GM12878 (cell line): Measurements from ENCODE around the gene MCMBP. TPM values are rescaled to one million over a fixed set of nuclear protein-coding genes. Genes with fewer than 3 reads are reported as not detected.

ENCODE experiments used
- ATF3 ChIP-seq: IDR thresholded peaks from 2 replicates; pipeline ENCODE4 v1.6.1; 2011; ENCODE audit warnings: low read depth, mild to moderate bottlenecking, low read length, moderate library complexity, borderline replicate concordance; ENCODE audit errors: extremely low read depth
- E2F8 ChIP-seq: fragments of 450-650 bp; IDR thresholded peaks from 2 replicates; pipeline ENCODE4 v1.6.1; 2018; ENCODE audit warnings: mild to moderate bottlenecking, low read depth, moderate library complexity; ENCODE audit not compliant: partially characterized antibody
- ETV6 ChIP-seq, 2 experiments: fragments of 450-650 bp in 1 of 2; IDR thresholded peaks in 1 of 2; conservative IDR thresholded peaks in 1 of 2; 2 replicates each; pipeline ENCODE4 v1.6.1; 2014; ENCODE audit warnings: antibody characterized with exemption in 1 of 2, borderline replicate concordance in 1 of 2, low read depth in 1 of 2, mild to moderate bottlenecking in 1 of 2, moderate library complexity in 1 of 2
- HSF1 ChIP-seq: fragments of 150-350 bp; IDR thresholded peaks from 2 replicates; pipeline ENCODE4 v1.6.1; 2014; ENCODE audit warnings: mild to moderate bottlenecking, low read depth, low read length
- IRF4 ChIP-seq: IDR thresholded peaks from 2 replicates; pipeline ENCODE4 v1.6.1; 2011; ENCODE audit warnings: low read depth, low read length
- MXI1 ChIP-seq: fragments of 150-350 bp; IDR thresholded peaks from 2 replicates; pipeline ENCODE4 v1.6.1; 2011; ENCODE audit warnings: low read depth, mild to moderate bottlenecking, inconsistent platforms, low read length, improper control_type of control experiment
- REST ChIP-seq: IDR thresholded peaks from 2 replicates; pipeline ENCODE4 v1.6.1; 2012; ENCODE audit warnings: mild to moderate bottlenecking, low read depth, low read length
- TCF3 ChIP-seq: IDR thresholded peaks from 2 replicates; pipeline ENCODE4 v1.6.1; 2012; ENCODE audit warnings: low read depth, mild to moderate bottlenecking, low read length, borderline replicate concordance; ENCODE audit not compliant: insufficient read depth
- TCF7 ChIP-seq: IDR thresholded peaks from 2 replicates; pipeline ENCODE4 v1.6.1; 2014; ENCODE audit warnings: antibody characterized with exemption, borderline replicate concordance
- ZBTB40 ChIP-seq: fragments of 450-650 bp; IDR thresholded peaks from 2 replicates; pipeline ENCODE4 v1.6.1; 2016; ENCODE audit warnings: mild to moderate bottlenecking, moderate library complexity, borderline replicate concordance
- ZNF207 ChIP-seq: fragments of 450-650 bp; IDR thresholded peaks from 2 replicates; pipeline ENCODE4 v1.6.1; 2014; ENCODE audit warnings: antibody characterized with exemption, mild to moderate bottlenecking, borderline replicate concordance
- ZNF592 ChIP-seq: fragments of 450-650 bp; IDR thresholded peaks from 2 replicates; pipeline ENCODE4 v1.6.1; 2017; ENCODE audit warnings: mild to moderate bottlenecking, moderate library complexity
- polyA plus RNA-seq, 11 experiments: library from polyadenylated mRNA; depleted of rRNA in 4 of 11; unstranded in 6 of 11; stranded (reverse) in 5 of 11; fragments of >200 nt; fragmentation: Nextera tagmentation in 4 of 11; fragmentation: Illumina TruSeq in 1 of 11; extraction: Ambion mirVana in 4 of 11; extraction: Trizol in 1 of 11; gene quantifications; 1 replicate in 1 of 11; 2 replicates in 10 of 11; pipeline versions ENCODE4 v1.2.1 to v1.2.3, GENCODE V29; 2011 to 2016; ENCODE audit warnings: inconsistent platforms in 2 of 11, missing spikeins in 2 of 11, low read depth in 1 of 11
- total RNA-seq, 4 experiments: library from RNA; depleted of rRNA in 3 of 4; stranded (reverse); fragments of >200 nt in 3 of 4; fragmentation: Illumina TruSeq in 1 of 4; extraction: Trizol in 1 of 4; gene quantifications; 2 replicates each; pipeline versions ENCODE4 v1.2.1 to v1.2.3, GENCODE V29; 2013 to 2021

Gene MCMBP
- total and polyA plus RNA-seq, 10 of the 15 experiments (the other 5 are each of a cell fraction or from before 2014, with no cell fraction given) = 7.6 to 93.1 (median 75.7) TPM

GRCh38 chr10:119872610-119872859 is at the start of gene MCMBP (continued):
- TF ChIP-seq TCF7 (no peak), ZNF207 (no peak), ATF3 (no peak), TCF3 (no peak), E2F8 (no peak), ZNF592 (no peak), MXI1 (no peak), ZBTB40 (no peak), ETV6 (conservative IDR thresholded peaks at IDR 0.05 in 1 of 2, IDR thresholded peaks at IDR 0.05 in 1 of 2; ENCODE audit: borderline replicate concordance in 1 of 2, low read depth in 1 of 2) (no peak), REST (no peak), IRF4 (no peak), HSF1 (no peak)
